ENCODE measurements around the gene KCTD15.

KCTD15 gene

GRCh38 chr19:33801411-33801810, 4.7 kb downstream of the KCTD15 start:
- ATAC-seq, result no peak
- TF ChIP-seq ZNF8 (CRISPR knock-in tag; IDR thresholded peaks at IDR 0.05) (no peak), ZFP3 (CRISPR knock-in tag; IDR thresholded peaks at IDR 0.05) (no peak), PPARA (CRISPR knock-in tag; IDR thresholded peaks at IDR 0.05; ENCODE audit: borderline replicate concordance) (no peak), RARB (CRISPR knock-in tag; IDR thresholded peaks at IDR 0.05) (no peak), TSHZ2 (CRISPR knock-in tag; IDR thresholded peaks at IDR 0.05) (no peak), POU6F1 (CRISPR knock-in tag; IDR thresholded peaks at IDR 0.05; ENCODE audit: borderline replicate concordance, low read depth) (no peak), SNAI2 (CRISPR knock-in tag; IDR thresholded peaks at IDR 0.05) (no peak)

DNA sequence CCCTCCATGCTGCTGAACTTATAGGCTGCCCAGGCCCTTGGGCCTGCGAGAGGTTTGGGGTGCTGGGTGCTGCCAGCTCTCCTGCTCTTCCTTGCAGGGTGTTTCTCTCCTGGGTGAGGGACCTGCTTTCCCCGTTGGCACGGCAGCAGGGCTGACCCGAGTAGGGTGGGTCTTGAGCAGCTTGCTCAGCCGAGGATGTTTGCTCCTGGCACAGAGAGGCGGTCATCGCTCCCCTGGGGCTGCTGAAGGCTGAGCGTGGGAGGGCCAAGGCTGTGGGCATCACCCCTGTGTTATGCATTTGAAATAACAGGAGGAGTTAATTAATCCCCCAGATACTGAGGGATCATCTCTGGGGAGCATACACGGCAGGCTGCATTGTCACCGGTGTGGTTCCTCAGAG, 5.3 kb downstream of the KCTD15 start:
- no peak for ATAC-seq
- no peak for TF ChIP-seq TSHZ2 (CRISPR knock-in tag; IDR thresholded peaks at IDR 0.05)
- no peak for TF ChIP-seq SNAI2 (CRISPR knock-in tag; IDR thresholded peaks at IDR 0.05)
- TF ChIP-seq RARB (CRISPR knock-in tag; IDR thresholded peaks at IDR 0.05), result no peak
- no peak for TF ChIP-seq ARNTL (CRISPR knock-in tag; IDR thresholded peaks at IDR 0.05; ENCODE audit: borderline replicate concordance, low read depth)

GRCh38 chr19:33802801-33803200, 6.1 kb downstream of the KCTD15 start:
- ATAC-seq, result no peak
- TF ChIP-seq SNAI2 (CRISPR knock-in tag; IDR thresholded peaks at IDR 0.05), result no peak
- no peak for TF ChIP-seq ZC3H10 (CRISPR knock-in tag; IDR thresholded peaks at IDR 0.05)
- no peak for TF ChIP-seq ARNTL (CRISPR knock-in tag; IDR thresholded peaks at IDR 0.05; ENCODE audit: borderline replicate concordance, low read depth)
- no peak for TF ChIP-seq CSDC2 (CRISPR knock-in tag; IDR thresholded peaks at IDR 0.05)
- no peak for TF ChIP-seq GLIS3 (CRISPR knock-in tag; IDR thresholded peaks at IDR 0.05)
- TF ChIP-seq ZNF8 (CRISPR knock-in tag; IDR thresholded peaks at IDR 0.05), result no peak
- TF ChIP-seq TSHZ2 (CRISPR knock-in tag; IDR thresholded peaks at IDR 0.05), result no peak
- TF ChIP-seq ZNF565 (CRISPR knock-in tag; conservative IDR thresholded peaks at IDR 0.05; ENCODE audit: low read depth), result no peak
- TF ChIP-seq CSRNP3 (CRISPR knock-in tag; IDR thresholded peaks at IDR 0.05), result no peak

GRCh38 chr19:33803383-33803782, 6.7 kb downstream of the KCTD15 start:
- no peak for ATAC-seq
- TF ChIP-seq BACH2 (CRISPR knock-in tag; IDR thresholded peaks at IDR 0.05; ENCODE audit: borderline replicate concordance) (no peak), CSRNP3 (CRISPR knock-in tag; IDR thresholded peaks at IDR 0.05) (no peak), TCF4 (CRISPR knock-in tag; IDR thresholded peaks at IDR 0.05; ENCODE audit: borderline replicate concordance) (no peak), CREB5 (CRISPR knock-in tag; IDR thresholded peaks at IDR 0.05; ENCODE audit: low read depth) (no peak), ZNF70 (CRISPR knock-in tag; IDR thresholded peaks at IDR 0.05) (no peak), TOX (CRISPR knock-in tag; IDR thresholded peaks at IDR 0.05; ENCODE audit: borderline replicate concordance) (no peak), ZFP3 (CRISPR knock-in tag; IDR thresholded peaks at IDR 0.05) (no peak), ESRRG (CRISPR knock-in tag; IDR thresholded peaks at IDR 0.05) (no peak), ZC3H10 (CRISPR knock-in tag; IDR thresholded peaks at IDR 0.05) (no peak)
